Measurements from ENCODE around the gene METTL16. TPM values are rescaled to one million over a fixed set of nuclear protein-coding genes. Genes with fewer than 3 reads are reported as not detected.

METTL16 gene
- total RNA-seq, result 10 to 100 TPM; 20.1 to 38.2 (median 34.6) TPM
- polyA plus RNA-seq, result 10 to 100 TPM; 17.1 to 25.4 (median 22.8) TPM
- long read RNA-seq, donor 1, full-length matches to known transcripts, result 3 of 3 reads
- long read RNA-seq, donor 1, partial matches to known transcripts, result 0 of 3 reads
- long read RNA-seq, donor 1, other reads (novel, unspliced or antisense), result 0 of 3 reads
- long read RNA-seq, donor 2, full-length matches to known transcripts, result 2 of 2 reads
- long read RNA-seq, donor 2, partial matches to known transcripts, result 0 of 2 reads
- long read RNA-seq, donor 2, other reads (novel, unspliced or antisense), result 0 of 2 reads

- intact Hi-C loops (cut with DNase I; ENCODE audit: low total_unique reads), result no loop called here
- Histone ChIP-seq H3K9me3 (no peaks in the 10 kb centered on the region), H3K4me1 (peaks cover 14 to 46% (median 42%) of the 10 kb centered on the region in 6 donors), H3K27ac (peak within 1 kb of the TSS; percentile 86 to 93 (median 90)), H3K36me3 (peaks cover 0 to 7% (median 0%) of the 10 kb centered on the region in 6 donors), H3K27me3 (replicated peaks in 1 of 7) (no peaks in the 10 kb centered on the region), H3K4me3 (peak within 1 kb of the TSS; percentile 62 to 76 (median 73))
- WGBS, 5 donors, result 0 to 1% (median 0%) methylated on average over 48 to 49 of the region's 49 CpGs
- TF ChIP-seq POLR2A (IDR thresholded peaks at IDR 0.05), result peak in 1 of 3 donors; percentile 72
- TF ChIP-seq CTCF (IDR thresholded peaks at IDR 0.05 in 8 of 11, conservative IDR thresholded peaks at IDR 0.05 in 3 of 11), result peak in 3 of 11 experiments; percentile 34 to 49 (median 47)
- peak; percentile 77 to 95 (median 93) for TF ChIP-seq POLR2AphosphoS5 (IDR thresholded peaks at IDR 0.05)
- peak; percentile 99 for DNase-seq
Measured at GRCh38 chr17:2511462-2512369, at the start of gene METTL16. METTL16 (minus strand) TSS chr17:2511888; CDS start chr17:2502331, 9,557 bp downstream.

- H3K9me3 ChIP-seq, result peaks cover 0 to 17% (median 9%) of the 10 kb centered on the region in 8 donors
- TF ChIP-seq POLR2AphosphoS5 (IDR thresholded peaks at IDR 0.05) (no peak), POLR2A (IDR thresholded peaks at IDR 0.05) (no peak), CTCF (IDR thresholded peaks at IDR 0.05 in 8 of 11, conservative IDR thresholded peaks at IDR 0.05 in 3 of 11) (no peak)
- DNase-seq, result no peak
- no peaks in the 10 kb centered on the region for H3K36me3 ChIP-seq
- 81 to 92% (median 90%) methylated on average over 5 of the region's 5 CpGs for WGBS, 5 donors
- no peaks in the 10 kb centered on the region for H3K4me1 ChIP-seq
- H3K27me3 ChIP-seq (replicated peaks in 1 of 7), result no peaks in the 10 kb centered on the region
- no peak overlapping the region for H3K4me3 ChIP-seq
- H3K27ac ChIP-seq, result no peak overlapping the region
- intact Hi-C loops (cut with DNase I; ENCODE audit: low total_unique reads), result no loop called here
Measured at GRCh38 chr17:2560658-2561057, 49.0 kb upstream of the METTL16 start.

GRCh38 chr17:2551928-2552327, 40.2 kb upstream of the METTL16 start:
- Histone ChIP-seq H3K4me1 (no peaks in the 10 kb centered on the region), H3K27me3 (replicated peaks in 1 of 7) (peaks cover 0 to 10% (median 0%) of the 10 kb centered on the region in 7 donors), H3K36me3 (no peaks in the 10 kb centered on the region), H3K9me3 (no peaks in the 10 kb centered on the region), H3K4me3 (no peak overlapping the region), H3K27ac (no peak overlapping the region)
- WGBS, 5 donors, result 64 to 77% (median 67%) methylated on average over 9 of the region's 9 CpGs
- no peak for DNase-seq
- TF ChIP-seq POLR2AphosphoS5 (IDR thresholded peaks at IDR 0.05), result no peak
- no peak for TF ChIP-seq POLR2A (IDR thresholded peaks at IDR 0.05)
- no peak for TF ChIP-seq CTCF (IDR thresholded peaks at IDR 0.05 in 8 of 11, conservative IDR thresholded peaks at IDR 0.05 in 3 of 11)
- intact Hi-C loops (cut with DNase I; ENCODE audit: low total_unique reads), result no loop called here
